Tibial nerve (tissue), 4 donors: ENCODE data around the gene BHLHE41.

Experiments
- CTCF ChIP-seq, 5 experiments: fragments of 200-600 bp in 3 of 5; fragments of 450-650 bp in 2 of 5; sonication (generic) in 3 of 5; IDR thresholded peaks; one replicate each; pipeline ENCODE4 v1.5.1; 2016 to 2019; ENCODE audit warnings: antibody characterized with exemption in 5 of 5, mild to moderate bottlenecking in 3 of 5, moderate library complexity in 2 of 5
- EP300 ChIP-seq, 2 donors: sonication (generic); formaldehyde crosslinking; IDR thresholded peaks; one replicate each; pipeline ENCODE4 v1.6.1; 2017; ENCODE audit warnings: antibody characterized with exemption in 2 of 2, mild to moderate bottlenecking in 1 of 2
- POLR2A ChIP-seq, 2 donors: fragments of 450-650 bp; IDR thresholded peaks; one replicate each; pipeline ENCODE4 v1.6.1; 2017; ENCODE audit warnings: antibody characterized with exemption in 2 of 2, mild to moderate bottlenecking in 2 of 2, moderate library complexity in 2 of 2

GRCh38 chr12:26120561-26121274 lies 4.1 kb downstream of the BHLHE41 start:
- TF ChIP-seq CTCF (IDR thresholded peaks at IDR 0.05) (no peak), POLR2A (IDR thresholded peaks at IDR 0.05) (no peak), EP300 (IDR thresholded peaks at IDR 0.05) (no peak)
